A549 (cell line): ENCODE data around the gene CPB2.

Source experiments
- PHF8 ChIP-seq: fragments of 200-600 bp; sonication (generic); IDR thresholded peaks from 2 replicates; pipeline ENCODE4 v1.6.1; 2016; ENCODE audit warnings: low read depth, mild to moderate bottlenecking, antibody characterized with exemption, moderate library complexity, borderline replicate concordance
- POLR2A ChIP-seq: IDR thresholded peaks from 2 replicates; pipeline ENCODE4 v1.6.1; 2012; ENCODE audit warnings: mild to moderate bottlenecking, low read length
- RAD21 ChIP-seq, 2 experiments: fragments of >200 bp in 1 of 2; sonication (Bioruptor Twin) in 1 of 2; formaldehyde crosslinking in 1 of 2; IDR thresholded peaks in 1 of 2; conservative IDR thresholded peaks in 1 of 2; 2 replicates in 1 of 2; 3 replicates in 1 of 2; pipeline ENCODE4 v1.6.1; 2012 to 2018; ENCODE audit warnings: inconsistent platforms in 1 of 2
- RARB ChIP-seq: fragments of 250-450 bp; sonication (Bioruptor Pico); IDR thresholded peaks from 2 replicates; pipeline ENCODE4 v1.8.0; 2021; ENCODE audit warnings: mild to moderate bottlenecking, moderate library complexity
- RCOR1 ChIP-seq: fragments of 150-350 bp; IDR thresholded peaks from 2 replicates; pipeline ENCODE4 v1.6.1; 2014; ENCODE audit warnings: antibody characterized with exemption, low read length, low read depth
- TF ChIP-seq, protein P1 (sequence below): fragments of >200 bp; sonication (Bioruptor Twin); formaldehyde crosslinking; IDR thresholded peaks from 3 replicates; pipeline ENCODE4 v1.5.1; 2016

DNA sequence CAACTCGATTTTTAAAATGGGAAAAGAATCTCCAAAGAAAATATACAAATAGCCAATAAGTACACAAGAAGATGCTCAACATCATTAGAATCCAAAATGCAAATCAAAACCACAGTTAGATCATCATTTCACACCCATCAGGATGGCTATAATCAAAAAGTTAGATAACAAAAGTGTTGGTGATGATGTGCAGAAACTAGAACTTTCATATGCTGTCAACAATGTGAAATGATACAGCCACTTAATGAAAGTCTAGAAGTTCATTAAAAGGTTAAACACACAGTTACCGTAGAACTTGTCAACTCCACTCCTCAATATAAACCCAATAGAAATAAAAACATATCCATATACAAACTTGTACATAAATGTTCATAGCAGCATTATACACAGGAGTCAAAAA, 64.1 kb downstream of the CPB2 start:
- no peak for TF ChIP-seq POLR2A
- TF ChIP-seq RAD21 (conservative IDR thresholded peaks at IDR 0.05 in 1 of 2, IDR thresholded peaks at IDR 0.05 in 1 of 2), result no peak
- TF ChIP-seq PHF8, result no peak
- TF ChIP-seq, protein P1, sequence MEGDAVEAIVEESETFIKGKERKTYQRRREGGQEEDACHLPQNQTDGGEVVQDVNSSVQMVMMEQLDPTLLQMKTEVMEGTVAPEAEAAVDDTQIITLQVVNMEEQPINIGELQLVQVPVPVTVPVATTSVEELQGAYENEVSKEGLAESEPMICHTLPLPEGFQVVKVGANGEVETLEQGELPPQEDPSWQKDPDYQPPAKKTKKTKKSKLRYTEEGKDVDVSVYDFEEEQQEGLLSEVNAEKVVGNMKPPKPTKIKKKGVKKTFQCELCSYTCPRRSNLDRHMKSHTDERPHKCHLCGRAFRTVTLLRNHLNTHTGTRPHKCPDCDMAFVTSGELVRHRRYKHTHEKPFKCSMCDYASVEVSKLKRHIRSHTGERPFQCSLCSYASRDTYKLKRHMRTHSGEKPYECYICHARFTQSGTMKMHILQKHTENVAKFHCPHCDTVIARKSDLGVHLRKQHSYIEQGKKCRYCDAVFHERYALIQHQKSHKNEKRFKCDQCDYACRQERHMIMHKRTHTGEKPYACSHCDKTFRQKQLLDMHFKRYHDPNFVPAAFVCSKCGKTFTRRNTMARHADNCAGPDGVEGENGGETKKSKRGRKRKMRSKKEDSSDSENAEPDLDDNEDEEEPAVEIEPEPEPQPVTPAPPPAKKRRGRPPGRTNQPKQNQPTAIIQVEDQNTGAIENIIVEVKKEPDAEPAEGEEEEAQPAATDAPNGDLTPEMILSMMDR, result no peak
- no peak for TF ChIP-seq RARB (CRISPR knock-in tag)
- TF ChIP-seq RCOR1, result no peak
